Ishikawa (cell line): ENCODE results near the gene BID.

Experiments used
- CREB1 ChIP-seq: IDR thresholded peaks from 2 replicates; pipeline ENCODE4 v1.6.1; 2012; ENCODE audit warnings: low read depth
- FOXM1 ChIP-seq: IDR thresholded peaks from 2 replicates; pipeline ENCODE4 v1.6.1; 2012; ENCODE audit warnings: low read depth, borderline replicate concordance
- RAD21 ChIP-seq: IDR thresholded peaks from 2 replicates; pipeline ENCODE4 v1.6.1; 2012; ENCODE audit warnings: low read depth
- YY1 ChIP-seq: IDR thresholded peaks from 2 replicates; pipeline ENCODE4 v1.6.1; 2012; ENCODE audit warnings: low read depth
- ZBTB7A ChIP-seq: IDR thresholded peaks from 2 replicates; pipeline ENCODE4 v1.6.1; 2012; ENCODE audit warnings: low read depth

DNA sequence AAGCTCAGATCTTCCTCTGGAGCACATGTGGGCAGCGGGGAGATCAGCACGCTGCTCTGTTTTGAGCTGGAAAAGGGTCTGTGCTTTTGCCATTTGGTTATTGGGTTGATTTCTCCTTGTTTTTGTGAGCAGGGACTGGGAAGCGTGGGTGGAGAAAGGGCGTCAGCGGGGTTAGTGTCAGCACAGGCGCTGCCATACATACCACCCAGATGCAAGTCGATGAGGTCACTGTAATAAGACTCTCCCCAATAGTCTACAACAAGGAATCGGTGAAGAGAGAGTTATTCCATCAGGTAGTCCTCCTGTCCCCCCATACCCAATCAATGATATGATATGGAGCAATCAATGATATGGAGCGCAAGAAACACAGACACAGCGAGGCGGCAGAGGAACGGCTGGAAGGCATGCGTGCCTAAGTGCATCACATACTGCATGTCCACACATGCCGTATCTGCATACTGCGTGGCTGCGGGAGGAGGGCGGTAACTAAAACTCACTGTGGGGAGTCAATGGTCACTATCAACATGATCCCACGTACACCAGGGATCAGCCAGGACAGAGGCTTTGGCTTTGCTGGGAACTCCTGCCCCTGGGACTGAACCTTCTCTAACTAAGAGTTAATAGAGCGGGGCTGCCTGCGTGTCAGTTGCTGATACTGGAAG lies 29.5 kb upstream of the BID start:
- TF ChIP-seq RAD21 (no peak), YY1 (no peak), ZBTB7A (no peak), CREB1 (no peak), FOXM1 (no peak)
